HEK293T (cell line): ENCODE measurements around the gene HHAT.

Experiments used
- ARNT ChIP-seq: fragments of 450-650 bp; IDR thresholded peaks from 2 replicates; pipeline ENCODE4 v1.6.1; 2017; ENCODE audit warnings: mild to moderate bottlenecking
- BHLHE40 ChIP-seq: fragments of 450-650 bp; IDR thresholded peaks from 2 replicates; pipeline ENCODE4 v1.6.1; 2016; ENCODE audit warnings: mild to moderate bottlenecking, moderate library complexity, borderline replicate concordance
- ELF4 ChIP-seq: fragments of 450-650 bp; IDR thresholded peaks from 2 replicates; pipeline ENCODE4 v1.6.1; 2017; ENCODE audit warnings: antibody characterized with exemption
- FOXA1 ChIP-seq: fragments of 450-650 bp; IDR thresholded peaks from 2 replicates; pipeline ENCODE4 v1.6.1; 2016; ENCODE audit warnings: mild to moderate bottlenecking
- FOXK2 ChIP-seq: fragments of 450-650 bp; IDR thresholded peaks from 2 replicates; pipeline ENCODE4 v1.6.1; 2016; ENCODE audit warnings: mild to moderate bottlenecking
- FOXM1 ChIP-seq: fragments of 450-650 bp; IDR thresholded peaks from 2 replicates; pipeline ENCODE4 v1.6.1; 2017; ENCODE audit warnings: mild to moderate bottlenecking, borderline replicate concordance
- HDGF ChIP-seq: fragments of 450-650 bp; IDR thresholded peaks from 2 replicates; pipeline ENCODE4 v1.6.1; 2017; ENCODE audit warnings: antibody characterized with exemption, borderline replicate concordance
- L3MBTL2 ChIP-seq: fragments of 450-650 bp; conservative IDR thresholded peaks from 2 replicates; pipeline ENCODE4 v1.6.1; 2016; ENCODE audit warnings: mild to moderate bottlenecking
- LEF1 ChIP-seq: fragments of 450-650 bp; IDR thresholded peaks from 2 replicates; pipeline ENCODE4 v1.6.1; 2017; ENCODE audit warnings: mild to moderate bottlenecking, borderline replicate concordance
- SP1 ChIP-seq: fragments of 450-650 bp; IDR thresholded peaks from 2 replicates; pipeline ENCODE4 v1.6.1; 2017
- SUZ12 ChIP-seq: fragments of 450-650 bp; IDR thresholded peaks from 2 replicates; pipeline ENCODE4 v1.6.1; 2016; ENCODE audit warnings: mild to moderate bottlenecking
- TARDBP ChIP-seq: fragments of 450-650 bp; IDR thresholded peaks from 2 replicates; pipeline ENCODE4 v1.6.1; 2016
- ZNF384 ChIP-seq: fragments of 450-650 bp; IDR thresholded peaks from 2 replicates; pipeline ENCODE4 v1.6.1; 2016
- TF ChIP-seq, protein P1 (sequence below): fragments of 450-650 bp; IDR thresholded peaks from 2 replicates; pipeline ENCODE4 v1.6.1; 2016

DNA sequence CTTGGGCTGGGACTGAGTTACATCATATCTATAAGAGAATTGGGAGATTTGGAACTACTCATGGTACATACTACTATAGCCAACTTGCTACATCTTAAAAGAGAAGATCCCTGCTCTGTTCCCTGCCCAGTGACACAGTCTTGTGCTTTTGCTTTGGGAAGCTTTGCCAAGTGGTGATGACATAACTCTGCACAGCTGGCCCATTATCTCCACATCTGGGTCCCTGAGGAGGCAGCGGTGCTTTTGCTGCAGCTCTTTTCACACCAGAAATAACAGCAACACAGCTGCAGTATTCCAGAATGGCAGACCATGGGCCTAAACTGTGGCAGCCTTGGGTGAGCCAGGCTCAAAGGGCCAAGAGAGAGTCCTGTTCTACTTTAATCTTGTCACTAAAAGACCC is 296.0 kb downstream of the HHAT start:
- TF ChIP-seq SP1, result no peak
- TF ChIP-seq BHLHE40, result no peak
- no peak for TF ChIP-seq FOXA1
- TF ChIP-seq FOXM1, result no peak
- TF ChIP-seq TARDBP, result no peak
- no peak for TF ChIP-seq ZNF384
- TF ChIP-seq, protein P1, sequence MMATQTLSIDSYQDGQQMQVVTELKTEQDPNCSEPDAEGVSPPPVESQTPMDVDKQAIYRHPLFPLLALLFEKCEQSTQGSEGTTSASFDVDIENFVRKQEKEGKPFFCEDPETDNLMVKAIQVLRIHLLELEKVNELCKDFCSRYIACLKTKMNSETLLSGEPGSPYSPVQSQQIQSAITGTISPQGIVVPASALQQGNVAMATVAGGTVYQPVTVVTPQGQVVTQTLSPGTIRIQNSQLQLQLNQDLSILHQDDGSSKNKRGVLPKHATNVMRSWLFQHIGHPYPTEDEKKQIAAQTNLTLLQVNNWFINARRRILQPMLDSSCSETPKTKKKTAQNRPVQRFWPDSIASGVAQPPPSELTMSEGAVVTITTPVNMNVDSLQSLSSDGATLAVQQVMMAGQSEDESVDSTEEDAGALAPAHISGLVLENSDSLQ, result no peak
- TF ChIP-seq ELF4, result no peak
- TF ChIP-seq LEF1, result no peak
- TF ChIP-seq HDGF, result no peak
- TF ChIP-seq FOXK2, result no peak
- no peak for TF ChIP-seq L3MBTL2
- no peak for TF ChIP-seq ARNT
- TF ChIP-seq SUZ12, result no peak
